Mucosa of descending colon (tissue), 3 donors: ENCODE measurements around the gene FADS2. TPM values are rescaled to one million over a fixed set of nuclear protein-coding genes. Genes with fewer than 3 reads are reported as not detected.

Experiments
- ATAC-seq: fragments of 200-7000 bp; cut with Tn5 transposase; one replicate; pipeline ENCODE4 v1.9.1; 2020; ENCODE audit warnings: mild to moderate bottlenecking, moderate library complexity
- DNase-seq, 3 donors: peaks; one replicate each; pipeline ENCODE4 v3.0.0-alpha.2; 2020
- H3K36me3 ChIP-seq: fragments of 200-600 bp; one replicate; pipeline ENCODE4 v1.8.0; 2021; ENCODE audit warnings: low read depth, mild to moderate bottlenecking
- H3K4me1 ChIP-seq: fragments of 200-600 bp; one replicate; pipeline ENCODE4 v1.8.0; 2021; ENCODE audit warnings: low read depth, mild to moderate bottlenecking
- H3K4me3 ChIP-seq: fragments of 200-600 bp; one replicate; pipeline ENCODE4 v1.8.0; 2021; ENCODE audit warnings: mild to moderate bottlenecking
- H3K9me3 ChIP-seq: fragments of 200-600 bp; one replicate; pipeline ENCODE4 v1.8.0; 2021; ENCODE audit warnings: mild to moderate bottlenecking
- intact Hi-C, 2 donors: fragments of 100-400 bp; cut with DNase I in 1 of 2; cut with micrococcal nuclease in 1 of 2; formaldehyde crosslinking; loops; one replicate each; pipeline versions ENCODE4 v1.11.0 to v1.11.1; 2022; cut with DNase I, micrococcal nuclease
- total RNA-seq, 3 donors: library from RNA; stranded (reverse); fragmentation: NEBNext Ultra II Directional in 2 of 3; extraction: Animal tissue kit (Norgen Biotek cat#: 25700) in 2 of 3; gene quantifications; one replicate each; pipeline versions ENCODE4 v1.2.1 to v1.2.4, GENCODE V29; 2021 to 2023
- TF ChIP-seq, protein P1 (sequence below): fragments of 200-600 bp; IDR thresholded peaks from one replicate; pipeline ENCODE4 v1.8.0; 2022; ENCODE audit warnings: antibody characterized with exemption, mild to moderate bottlenecking
- donor health status: DM: no; HTN: no; CAD: no; lungs with moderate emphysema.
- donor health status: DM: no; HTN: no; CAD: no.
- donor health status: DM: no; HTN: yes; CAD: no.

The FADS2 gene
- total RNA-seq, 3 donors from 2014 or later = 2.5 to 29.3 (median 8.6) TPM

DNA sequence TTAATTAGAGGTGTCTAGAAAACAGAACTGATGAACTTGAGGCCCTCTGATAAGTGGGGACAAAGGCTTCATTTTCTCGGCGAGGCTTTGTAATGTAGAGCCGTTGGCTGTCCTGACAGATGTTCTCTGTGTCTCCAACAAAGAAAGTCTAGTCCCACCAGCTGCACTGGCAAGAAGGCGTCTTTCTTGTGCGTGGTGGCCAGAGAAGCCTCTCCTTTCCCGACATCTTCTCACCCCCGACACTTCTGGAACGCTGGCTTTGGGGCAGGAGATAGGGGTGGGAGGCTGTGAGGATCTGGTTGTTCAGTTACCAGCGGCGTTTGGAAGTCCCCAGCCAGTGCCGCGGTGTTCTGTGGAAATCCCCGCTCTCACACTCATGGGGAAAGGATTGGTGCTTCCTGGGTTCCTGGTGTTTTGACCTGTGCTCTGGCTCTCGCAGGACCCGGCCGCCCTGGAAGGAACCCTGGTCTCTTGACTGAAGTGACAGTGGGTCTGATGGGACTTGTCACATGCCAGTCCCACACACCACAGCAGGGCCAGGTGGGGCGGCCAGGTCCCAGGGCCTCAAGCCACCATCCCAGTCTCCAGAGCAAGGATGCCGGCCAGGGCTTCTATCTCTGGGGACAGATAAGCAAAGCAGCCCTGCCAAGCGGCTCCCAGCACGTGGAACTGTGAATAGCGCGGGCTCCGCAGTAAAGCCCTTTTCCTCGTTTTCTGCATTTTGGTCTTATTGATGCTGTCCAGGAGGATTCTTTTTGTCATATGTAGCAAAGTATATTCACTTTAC, 23.2 kb downstream of the FADS2 start:
- TF ChIP-seq, protein P1, sequence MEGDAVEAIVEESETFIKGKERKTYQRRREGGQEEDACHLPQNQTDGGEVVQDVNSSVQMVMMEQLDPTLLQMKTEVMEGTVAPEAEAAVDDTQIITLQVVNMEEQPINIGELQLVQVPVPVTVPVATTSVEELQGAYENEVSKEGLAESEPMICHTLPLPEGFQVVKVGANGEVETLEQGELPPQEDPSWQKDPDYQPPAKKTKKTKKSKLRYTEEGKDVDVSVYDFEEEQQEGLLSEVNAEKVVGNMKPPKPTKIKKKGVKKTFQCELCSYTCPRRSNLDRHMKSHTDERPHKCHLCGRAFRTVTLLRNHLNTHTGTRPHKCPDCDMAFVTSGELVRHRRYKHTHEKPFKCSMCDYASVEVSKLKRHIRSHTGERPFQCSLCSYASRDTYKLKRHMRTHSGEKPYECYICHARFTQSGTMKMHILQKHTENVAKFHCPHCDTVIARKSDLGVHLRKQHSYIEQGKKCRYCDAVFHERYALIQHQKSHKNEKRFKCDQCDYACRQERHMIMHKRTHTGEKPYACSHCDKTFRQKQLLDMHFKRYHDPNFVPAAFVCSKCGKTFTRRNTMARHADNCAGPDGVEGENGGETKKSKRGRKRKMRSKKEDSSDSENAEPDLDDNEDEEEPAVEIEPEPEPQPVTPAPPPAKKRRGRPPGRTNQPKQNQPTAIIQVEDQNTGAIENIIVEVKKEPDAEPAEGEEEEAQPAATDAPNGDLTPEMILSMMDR = no peak
- DNase-seq (peak in 1 of 3 donors; percentile 42), ATAC-seq (no peak)
- no peaks in the 10 kb centered on the region for H3K4me1 ChIP-seq
- intact Hi-C loops = no loop called here
- H3K4me3 ChIP-seq = no peak overlapping the region
- H3K9me3 ChIP-seq = no peaks in the 10 kb centered on the region
- no peaks in the 10 kb centered on the region for H3K36me3 ChIP-seq

DNA sequence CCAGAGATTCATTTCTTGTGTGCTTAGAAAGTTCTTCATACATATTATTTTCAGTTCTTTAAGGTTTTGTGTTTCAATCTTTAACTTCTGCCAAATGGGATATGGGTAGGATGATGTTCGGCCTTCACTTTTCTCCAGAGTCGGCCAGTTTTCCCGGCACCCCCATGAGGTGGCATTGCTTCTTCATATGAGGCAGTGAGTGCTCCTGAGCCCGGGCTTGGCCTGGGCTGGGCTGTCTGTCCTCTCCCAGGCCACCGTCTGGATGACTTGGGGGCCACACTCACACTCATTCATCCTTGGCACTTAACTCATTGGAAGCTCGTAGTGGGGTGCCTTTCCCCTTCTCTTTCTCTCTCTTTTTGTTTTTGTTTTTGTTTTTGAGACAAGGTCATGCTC, 23.8 kb downstream of the FADS2 start:
- Histone ChIP-seq H3K9me3 (no peaks in the 10 kb centered on the region), H3K4me1 (no peaks in the 10 kb centered on the region), H3K36me3 (no peaks in the 10 kb centered on the region), H3K4me3 (no peak overlapping the region)
- no peak for ATAC-seq
- DNase-seq = no peak
- TF ChIP-seq, protein P1 = no peak
- intact Hi-C loops = no loop called here

DNA sequence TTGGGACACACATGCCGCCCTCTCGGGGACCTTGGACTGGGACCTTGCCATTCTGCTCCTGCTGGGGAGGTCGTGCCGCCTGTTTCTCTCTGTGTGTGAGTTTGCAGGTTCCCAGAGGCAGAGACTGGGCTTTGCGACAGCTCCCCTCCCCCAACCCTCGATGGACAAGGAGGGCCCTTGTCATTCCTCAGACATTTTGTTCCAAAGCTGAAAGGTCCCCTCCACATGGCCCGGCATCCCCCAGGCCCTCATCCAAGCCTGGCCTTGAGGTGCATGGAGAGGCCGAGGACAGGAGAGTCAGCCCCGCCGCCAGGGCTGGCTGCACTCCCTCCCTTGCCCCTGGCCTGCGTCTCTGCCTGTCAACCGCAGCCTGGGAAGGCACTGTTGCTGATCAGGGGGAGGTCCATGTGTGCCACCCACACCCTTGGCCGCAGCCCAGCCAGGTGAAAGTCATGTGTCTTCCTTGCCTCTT, 25.6 kb downstream of the FADS2 start:
- Histone ChIP-seq H3K36me3 (no peaks in the 10 kb centered on the region), H3K4me1 (no peaks in the 10 kb centered on the region), H3K9me3 (no peaks in the 10 kb centered on the region), H3K4me3 (no peak overlapping the region)
- intact Hi-C loops = no loop called here
- ATAC-seq (no peak), DNase-seq (no peak)
- TF ChIP-seq, protein P1 = no peak

DNA sequence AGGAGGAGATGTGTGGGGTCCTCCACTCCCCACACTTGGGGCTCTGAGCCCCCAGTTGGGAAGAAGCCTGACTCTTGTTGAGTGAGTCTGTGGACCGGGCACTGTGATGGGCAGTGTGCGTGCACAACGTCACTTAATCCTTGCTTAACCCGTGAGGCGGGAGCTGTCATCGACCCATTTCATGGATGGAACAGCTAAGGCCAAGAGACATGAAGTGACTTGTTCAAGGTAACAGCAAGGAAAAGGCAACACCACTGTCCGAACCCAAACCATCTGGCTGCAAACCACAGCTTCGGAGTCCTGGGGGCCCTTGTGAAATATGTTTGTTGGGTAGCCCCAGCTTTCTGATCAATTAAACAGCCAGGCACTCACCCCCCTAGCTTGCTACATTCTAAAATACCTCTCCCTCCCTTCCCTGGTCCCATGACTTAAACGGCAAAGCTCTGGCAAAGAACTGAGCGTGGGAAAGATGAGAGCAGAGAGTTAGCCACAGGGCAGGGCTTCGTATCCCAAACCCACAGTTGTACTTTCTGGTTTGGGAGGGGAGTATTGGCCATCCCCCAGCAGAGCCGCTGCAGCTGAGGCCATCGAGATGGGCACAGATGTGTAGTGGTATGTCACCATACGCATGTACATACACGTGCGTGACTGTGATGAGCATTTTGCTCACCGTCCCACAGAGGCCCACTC, 26.3 kb downstream of the FADS2 start:
- Histone ChIP-seq H3K9me3 (no peaks in the 10 kb centered on the region), H3K4me1 (no peaks in the 10 kb centered on the region), H3K4me3 (no peak overlapping the region), H3K36me3 (no peaks in the 10 kb centered on the region)
- no peak for ATAC-seq
- intact Hi-C loops = no loop called here
- DNase-seq = no peak
- TF ChIP-seq, protein P1 = no peak

DNA sequence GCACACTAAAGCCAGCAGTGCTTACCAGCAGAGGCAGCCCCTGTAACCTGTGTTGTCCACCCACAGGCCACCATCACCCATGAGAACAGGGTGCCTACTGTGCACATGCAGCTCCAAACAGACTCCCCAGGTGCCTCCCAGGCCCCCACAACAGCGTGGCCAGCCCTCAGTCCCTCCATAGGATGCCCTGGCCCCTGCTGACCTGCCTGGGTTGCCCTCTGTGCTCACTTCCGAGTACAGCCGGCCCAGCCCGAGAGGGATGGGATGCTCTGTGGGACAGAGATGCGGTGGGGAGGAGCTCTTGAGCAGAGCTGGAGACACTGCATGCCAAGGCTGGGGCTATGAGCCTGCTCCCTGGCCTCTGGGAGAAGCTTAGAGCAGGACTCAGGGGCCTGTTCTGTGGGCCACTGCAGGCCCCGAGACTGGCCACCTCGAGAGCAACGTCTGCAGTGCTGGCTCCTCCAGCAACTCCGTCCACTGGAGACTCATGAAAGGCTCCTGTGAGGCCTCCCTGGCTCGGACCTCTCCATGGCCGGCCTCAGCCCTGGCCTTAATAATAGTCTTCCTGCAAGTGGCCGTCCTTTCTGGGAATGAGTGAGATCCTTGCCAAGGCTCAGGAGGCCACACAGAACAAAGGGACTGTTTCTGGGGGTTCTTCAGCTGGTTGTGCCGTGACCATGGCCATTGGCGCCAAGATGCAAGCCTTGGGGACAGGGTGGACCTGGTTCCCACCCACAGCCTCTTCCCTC, 27.0 kb downstream of the FADS2 start:
- H3K4me1 ChIP-seq = no peaks in the 10 kb centered on the region
- H3K9me3 ChIP-seq = no peaks in the 10 kb centered on the region
- ATAC-seq (no peak), DNase-seq (peak in 1 of 3 donors; percentile 34)
- H3K4me3 ChIP-seq = no peak overlapping the region
- TF ChIP-seq, protein P1 = no peak
- no peaks in the 10 kb centered on the region for H3K36me3 ChIP-seq
- intact Hi-C loops = no loop called here
